SU-DHL-6 (cell line): ENCODE measurements around the gene STX1A.

Source experiments
- H2AFZ ChIP-seq: fragments of 200-600 bp; sonication (generic); 2 replicates; pipeline ENCODE4 v1.6.1; 2014; ENCODE audit warnings: low read depth, mild to moderate bottlenecking, moderate library complexity, mixed read lengths, antibody characterized with exemption, low read length; ENCODE audit not compliant: severe bottlenecking
- H3F3A ChIP-seq: fragments of 200-600 bp; shearing (Covaris generic); 2 replicates; pipeline ENCODE4 v1.6.0; 2016; ENCODE audit warnings: antibody characterized with exemption, mild to moderate bottlenecking; ENCODE audit not compliant: insufficient read depth
- H3K27ac ChIP-seq: fragments of 200-600 bp; sonication (generic); 2 replicates; pipeline ENCODE4 v1.5.1; 2016; ENCODE audit warnings: low read depth, mild to moderate bottlenecking, low read length, moderate library complexity, mixed read lengths
- H3K27me3 ChIP-seq: fragments of 200-600 bp; sonication (generic), shearing (Covaris generic); 2 replicates; pipeline ENCODE4 v1.6.0; 2014; ENCODE audit warnings: mild to moderate bottlenecking, low read length
- H3K36me3 ChIP-seq: fragments of 200-600 bp; sonication (generic); 2 replicates; pipeline ENCODE4 v1.6.1; 2014; ENCODE audit warnings: mild to moderate bottlenecking, low read length, mixed read lengths
- H3K4me2 ChIP-seq: fragments of 300-600, 200-600 bp; shearing (Covaris generic), sonication (generic); 2 replicates; pipeline ENCODE4 v1.6.0; 2014; ENCODE audit warnings: low read length, low read depth, mild to moderate bottlenecking; ENCODE audit not compliant: poor library complexity, severe bottlenecking
- H3K4me3 ChIP-seq: fragments of 200-600 bp; sonication (generic); 2 replicates; pipeline ENCODE4 v1.5.1; 2014; ENCODE audit warnings: antibody characterized with exemption, low read length, mild to moderate bottlenecking, mixed read lengths; ENCODE audit not compliant: insufficient read depth, poor library complexity, severe bottlenecking
- H3K79me2 ChIP-seq: fragments of 200-600 bp; sonication (generic); 2 replicates; pipeline ENCODE4 v1.6.1; 2014; ENCODE audit warnings: mild to moderate bottlenecking, low read length, moderate library complexity; ENCODE audit not compliant: insufficient read depth
- H3K9ac ChIP-seq: fragments of 200-600 bp; sonication (generic); 2 replicates; pipeline ENCODE4 v1.7.0; 2014; ENCODE audit warnings: mild to moderate bottlenecking, low read length
- H3K9me2 ChIP-seq: fragments of 200-600 bp; sonication (generic); replicated peaks from 2 replicates; pipeline ENCODE4 v1.6.1; 2014; ENCODE audit warnings: low read length; ENCODE audit not compliant: insufficient read depth
- H3K9me3 ChIP-seq: fragments of 200-600 bp; sonication (generic); 2 replicates; pipeline ENCODE4 v1.6.1; 2014; ENCODE audit warnings: low read length, mixed read lengths; ENCODE audit not compliant: insufficient read depth
- H4K20me1 ChIP-seq: fragments of 200-600 bp; sonication (generic); 2 replicates; pipeline ENCODE4 v1.6.1; 2014; ENCODE audit warnings: low read depth, mild to moderate bottlenecking, antibody characterized with exemption, low read length, moderate library complexity, mixed read lengths
- EZH2phosphoT487 ChIP-seq: fragments of 200-600 bp; sonication (generic), shearing (Covaris generic); conservative IDR thresholded peaks from 2 replicates; pipeline ENCODE4 v1.6.1; 2018; ENCODE audit warnings: mild to moderate bottlenecking, antibody characterized with exemption, low read length, moderate library complexity, mixed read lengths
- TF ChIP-seq, protein P1 (sequence below): fragments of 200-600 bp; sonication (generic); IDR thresholded peaks from one replicate; pipeline ENCODE4 v1.5.1; 2017; ENCODE audit warnings: antibody characterized with exemption, mild to moderate bottlenecking, low read length, moderate library complexity; ENCODE audit not compliant: insufficient read depth, poor library complexity, severe bottlenecking

The STX1A gene

DNA sequence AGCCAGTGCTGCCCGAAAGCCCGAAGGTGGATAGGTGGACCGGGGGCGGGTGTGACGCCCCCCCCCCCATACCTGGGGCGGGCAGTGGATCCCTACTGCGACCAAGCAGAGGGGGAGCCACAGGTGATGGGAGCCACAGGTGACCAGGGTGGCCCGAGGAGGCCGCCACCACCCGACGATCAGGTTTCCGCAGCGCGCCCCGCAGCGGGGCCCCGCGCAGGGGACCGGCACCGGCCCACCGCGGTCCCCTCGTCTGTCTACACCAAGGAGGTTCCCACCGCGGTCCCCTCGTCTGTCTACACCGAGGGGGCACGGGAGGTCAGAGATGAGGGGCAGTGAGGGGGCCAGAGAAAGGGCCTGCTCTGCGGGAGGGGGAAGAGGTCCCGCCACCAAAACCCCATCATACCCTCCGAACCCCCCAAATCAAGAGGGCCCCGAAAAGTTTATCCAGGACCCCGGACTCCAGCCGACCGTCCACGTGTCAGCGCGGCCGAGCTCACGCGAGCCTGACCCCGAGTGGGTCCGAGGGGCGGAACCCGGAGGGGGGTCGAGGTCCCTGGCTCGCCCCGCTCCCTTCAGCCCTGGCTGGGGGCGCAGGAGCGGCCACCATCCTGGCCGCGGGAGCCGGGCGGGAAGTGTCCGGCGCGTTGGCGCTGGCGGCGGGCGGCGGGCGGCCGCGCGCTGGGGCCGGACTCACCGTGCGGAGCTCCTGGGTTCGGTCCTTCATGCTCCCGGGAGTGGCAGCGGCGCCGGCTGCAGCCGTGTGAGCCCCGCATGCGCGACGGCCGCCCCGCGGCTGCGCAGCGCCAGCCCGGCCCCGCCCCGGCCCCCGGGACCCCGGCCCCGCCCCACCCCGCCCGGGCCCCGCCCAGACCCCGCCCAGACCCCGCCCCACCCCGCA is at the start of gene STX1A:
Gene STX1A (minus strand): TSS at position 765 of the 901 bp plus-strand sequence. CDS start 38 bp downstream, at position 727.
- Histone ChIP-seq H3F3A (no peaks in the 10 kb centered on the region), H3K9me2 (no peaks in the 10 kb centered on the region), H3K27ac (no peak within 1 kb of the TSS), H2AFZ (peak within 1 kb of the TSS; percentile 99), H3K79me2 (no peaks in the 10 kb centered on the region), H3K9ac (peak within 1 kb of the TSS; percentile 97), H3K4me2 (peak within 1 kb of the TSS; percentile 96), H3K4me3 (peak within 1 kb of the TSS; percentile 88), H3K36me3 (no peaks in the 10 kb centered on the region), H3K27me3 (no peaks in the 10 kb centered on the region), H3K9me3 (no peaks in the 10 kb centered on the region), H4K20me1 (0 out of 2 replicates have a peak, but pooled peaks cover 2% of the 10 kb centered on the region)
- no peak; the same call in 1 of the 2 replicates for TF ChIP-seq EZH2phosphoT487
- TF ChIP-seq, protein P1, sequence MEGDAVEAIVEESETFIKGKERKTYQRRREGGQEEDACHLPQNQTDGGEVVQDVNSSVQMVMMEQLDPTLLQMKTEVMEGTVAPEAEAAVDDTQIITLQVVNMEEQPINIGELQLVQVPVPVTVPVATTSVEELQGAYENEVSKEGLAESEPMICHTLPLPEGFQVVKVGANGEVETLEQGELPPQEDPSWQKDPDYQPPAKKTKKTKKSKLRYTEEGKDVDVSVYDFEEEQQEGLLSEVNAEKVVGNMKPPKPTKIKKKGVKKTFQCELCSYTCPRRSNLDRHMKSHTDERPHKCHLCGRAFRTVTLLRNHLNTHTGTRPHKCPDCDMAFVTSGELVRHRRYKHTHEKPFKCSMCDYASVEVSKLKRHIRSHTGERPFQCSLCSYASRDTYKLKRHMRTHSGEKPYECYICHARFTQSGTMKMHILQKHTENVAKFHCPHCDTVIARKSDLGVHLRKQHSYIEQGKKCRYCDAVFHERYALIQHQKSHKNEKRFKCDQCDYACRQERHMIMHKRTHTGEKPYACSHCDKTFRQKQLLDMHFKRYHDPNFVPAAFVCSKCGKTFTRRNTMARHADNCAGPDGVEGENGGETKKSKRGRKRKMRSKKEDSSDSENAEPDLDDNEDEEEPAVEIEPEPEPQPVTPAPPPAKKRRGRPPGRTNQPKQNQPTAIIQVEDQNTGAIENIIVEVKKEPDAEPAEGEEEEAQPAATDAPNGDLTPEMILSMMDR = no peak

DNA sequence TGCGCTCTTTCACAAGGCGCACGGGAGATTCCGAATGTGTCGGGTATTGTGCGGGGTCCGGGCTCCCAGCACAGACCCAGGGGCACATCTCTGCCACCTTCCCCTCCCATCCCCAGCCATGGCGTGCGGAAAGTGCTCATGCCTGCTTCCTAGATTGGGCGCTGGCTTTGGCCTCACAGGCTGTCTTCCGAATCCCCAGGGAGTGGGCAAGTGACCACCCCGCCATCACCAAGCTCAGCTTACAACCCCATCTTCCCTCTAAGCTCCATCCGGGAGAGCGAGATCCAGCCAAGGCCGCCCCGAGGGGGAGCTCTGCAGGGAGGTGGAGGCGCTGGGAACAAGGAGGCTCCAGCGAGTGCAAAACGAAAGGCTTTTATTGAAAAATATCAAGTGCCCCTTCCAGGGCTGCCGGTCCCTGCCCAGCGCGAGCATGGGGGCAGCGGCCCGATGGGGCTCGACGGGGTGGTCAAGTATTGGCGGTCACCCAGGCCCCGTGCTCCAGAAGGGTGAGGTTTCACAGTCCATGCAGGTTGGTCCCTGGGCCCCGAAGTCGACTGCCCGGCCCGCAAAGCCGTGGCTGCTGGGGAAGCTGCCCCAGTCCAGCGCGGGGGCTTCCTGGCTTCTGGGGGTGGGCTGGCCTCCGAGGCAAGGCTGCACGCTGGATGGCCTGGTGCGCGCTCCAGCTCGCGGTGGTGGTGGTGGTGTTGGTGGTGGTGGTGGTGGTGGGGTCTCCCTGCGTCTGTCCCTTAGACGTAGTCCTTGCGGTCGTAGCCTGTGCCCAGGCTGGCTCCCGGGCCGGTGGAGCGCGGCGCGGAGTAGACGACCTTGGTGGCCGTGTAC is 49.4 kb upstream of the STX1A start:
- H3K9me3 ChIP-seq = no peaks in the 10 kb centered on the region
- H2AFZ ChIP-seq = no peak overlapping the region
- H3K79me2 ChIP-seq = no peaks in the 10 kb centered on the region
- no peaks in the 10 kb centered on the region for H3K36me3 ChIP-seq
- H3K4me3 ChIP-seq = no peak overlapping the region
- H3K9me2 ChIP-seq = no peaks in the 10 kb centered on the region
- H3K27me3 ChIP-seq = no peaks in the 10 kb centered on the region
- TF ChIP-seq EZH2phosphoT487 = no peak
- TF ChIP-seq, protein P1 = no peak
- no peak overlapping the region for H3K9ac ChIP-seq
- H3F3A ChIP-seq = no peaks in the 10 kb centered on the region
- H4K20me1 ChIP-seq = no peaks in the 10 kb centered on the region
- H3K4me2 ChIP-seq = no peak overlapping the region
- no peak overlapping the region for H3K27ac ChIP-seq

DNA sequence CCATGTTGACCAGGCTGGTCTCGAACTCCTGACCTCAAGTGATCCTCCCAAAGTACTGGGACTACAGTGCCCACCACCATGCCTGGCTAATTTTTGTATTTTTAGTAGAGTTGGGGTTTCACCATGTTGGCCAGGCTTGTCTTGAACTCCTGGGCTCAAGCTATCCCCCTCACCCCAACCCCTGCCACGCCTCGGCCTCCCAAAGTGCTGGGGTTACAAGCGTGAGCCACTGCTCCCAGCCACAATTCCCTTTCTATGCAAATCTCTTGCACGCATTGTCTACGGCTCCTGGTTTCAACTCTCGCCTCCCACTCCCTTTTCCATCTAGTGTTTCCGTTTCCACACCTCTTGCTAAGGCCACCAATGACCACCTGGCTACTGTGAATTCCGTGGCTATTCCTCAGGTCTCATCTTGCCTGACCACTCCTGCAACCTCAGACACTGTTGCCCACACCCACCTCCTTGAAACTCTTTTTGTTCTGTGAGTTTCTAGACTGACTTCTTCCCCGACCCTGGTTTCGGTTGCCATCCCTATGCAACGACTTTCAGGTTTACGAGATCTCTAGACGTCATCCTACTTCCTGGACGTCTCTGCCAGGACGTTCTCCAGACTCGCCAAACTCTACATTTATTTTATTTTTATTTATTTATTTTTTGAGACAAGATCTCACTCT is 47.2 kb upstream of the STX1A start:
- Histone ChIP-seq H3F3A (no peaks in the 10 kb centered on the region), H3K9me2 (no peaks in the 10 kb centered on the region), H4K20me1 (no peaks in the 10 kb centered on the region), H3K4me2 (no peak overlapping the region), H3K4me3 (no peak overlapping the region), H3K36me3 (no peaks in the 10 kb centered on the region), H3K9ac (no peak overlapping the region), H3K9me3 (no peaks in the 10 kb centered on the region), H3K27me3 (no peaks in the 10 kb centered on the region), H2AFZ (no peak overlapping the region), H3K79me2 (no peaks in the 10 kb centered on the region), H3K27ac (no peak overlapping the region)
- TF ChIP-seq EZH2phosphoT487 = no peak
- TF ChIP-seq, protein P1 = no peak
